ENCODE measurements around the gene STT3B. TPM values are rescaled to one million over a fixed set of nuclear protein-coding genes. Genes with fewer than 3 reads are reported as not detected.

Gene STT3B
- total and polyA plus RNA-seq, 2 of the 13 experiments (the other 11 are each of a cell fraction or from before 2014, with no cell fraction given): 85.0 to 205 TPM

- TF ChIP-seq RFX3 (CRISPR knock-in tag; IDR thresholded peaks at IDR 0.05) (no peak), HCFC1 (IDR thresholded peaks at IDR 0.05; ENCODE audit: low read depth, low read length) (no peak), HDAC1 (CRISPR knock-in tag; IDR thresholded peaks at IDR 0.05) (peak; percentile 82), ZNF562 (CRISPR knock-in tag; IDR thresholded peaks at IDR 0.05; ENCODE audit: borderline replicate concordance) (peak; percentile 88; the same call in 1 of the 2 replicates), ZNF253 (CRISPR knock-in tag; IDR thresholded peaks at IDR 0.05; ENCODE audit: borderline replicate concordance) (peak; percentile 89; the same call in 1 of the 2 replicates), HNRNPUL1 (IDR thresholded peaks at IDR 0.05; ENCODE audit: low read depth, low read length) (0 out of 2 replicates have a peak, but pooled peaks have one; percentile 81), ZNF17 (CRISPR knock-in tag; IDR thresholded peaks at IDR 0.05) (peak; percentile 92), ZKSCAN5 (CRISPR knock-in tag; IDR thresholded peaks at IDR 0.05) (no peak), ZBTB37 (CRISPR knock-in tag; IDR thresholded peaks at IDR 0.05) (peak; percentile 75; the same call in 1 of the 2 replicates), MAFK (conservative IDR thresholded peaks at IDR 0.05 in 1 of 2, IDR thresholded peaks at IDR 0.05 in 1 of 2; ENCODE audit: low read length in 2 of 2) (no peak), NCOA5 (CRISPR knock-in tag; IDR thresholded peaks at IDR 0.05) (no peak), KDM5B (CRISPR knock-in tag; IDR thresholded peaks at IDR 0.05; ENCODE audit: borderline replicate concordance) (peak; percentile 97), ZNF841 (CRISPR knock-in tag; IDR thresholded peaks at IDR 0.05; ENCODE audit: borderline replicate concordance) (peak; percentile 68; the same call in 1 of the 2 replicates), PRDM15 (CRISPR knock-in tag; IDR thresholded peaks at IDR 0.05) (no peak), CENPT (CRISPR knock-in tag; IDR thresholded peaks at IDR 0.05; ENCODE audit: low read depth) (no peak; the same call in 1 of the 2 replicates), JUND (CRISPR knock-in tag; IDR thresholded peaks at IDR 0.05) (peak; percentile 59), ETV5 (CRISPR knock-in tag; IDR thresholded peaks at IDR 0.05; ENCODE audit: borderline replicate concordance) (no peak; the same call in 1 of the 2 replicates), MBD4 (IDR thresholded peaks at IDR 0.05; ENCODE audit: borderline replicate concordance, low read length) (no peak), SP1 (IDR thresholded peaks at IDR 0.05) (no peak), SP1 (CRISPR knock-in tag; IDR thresholded peaks at IDR 0.05) (no peak; the same call in 1 of the 2 replicates), ELK4 (CRISPR knock-in tag; IDR thresholded peaks at IDR 0.05; ENCODE audit: borderline replicate concordance) (no peak), KMT2A (CRISPR knock-in tag; IDR thresholded peaks at IDR 0.05) (peak; percentile 88), MTF2 (CRISPR knock-in tag; IDR thresholded peaks at IDR 0.05; ENCODE audit: borderline replicate concordance) (peak; percentile 93; the same call in 1 of the 2 replicates), CBX2 (IDR thresholded peaks at IDR 0.05; ENCODE audit: low read depth, low read length) (no peak), CBX2 (CRISPR knock-in tag; IDR thresholded peaks at IDR 0.05; ENCODE audit: low read depth) (no peak), JARID2 (CRISPR knock-in tag; IDR thresholded peaks at IDR 0.05; ENCODE audit: insufficient replicate concordance) (peak; percentile 60)
Observed at GRCh38 chr3:31531992-31532586, 636 bp upstream of the STT3B start (continued).
